ENCODE results near the gene ATXN1. TPM values are rescaled to one million over a fixed set of nuclear protein-coding genes. Genes with fewer than 3 reads are reported as not detected.

Gene ATXN1
- total and polyA plus RNA-seq, 2 of the 8 experiments (the other 6 are each of a cell fraction or from before 2014, with no cell fraction given): 1.6 to 4.0 TPM

GRCh38 chr6:16669227-16669626, 92.0 kb downstream of the ATXN1 start:
- Histone ChIP-seq H3K4ac (replicated peaks; ENCODE audit: insufficient read length, low read depth, low read length) (no peak overlapping the region), H3K9ac (replicated peaks in 1 of 4; ENCODE audit: extremely low read depth in 1 of 4, low read depth in 3 of 4, low read length in 3 of 4) (no peak overlapping the region), H3K23me2 (ENCODE audit: low read depth, low read length) (no peaks in the 10 kb centered on the region), H3K4me3 (ENCODE audit: extremely low read depth in 1 of 4, insufficient read depth in 2 of 4, low read depth in 3 of 4, low read length in 4 of 4) (no peak overlapping the region), H3K18ac (ENCODE audit: extremely low read depth, low read length) (no peak overlapping the region), H2BK15ac (ENCODE audit: low read length) (no peak overlapping the region), H2BK120ac (replicated peaks; ENCODE audit: low read depth, low read length) (no peak overlapping the region), H3K27me3 (replicated peaks in 1 of 4; ENCODE audit: control insufficient read depth in 3 of 4, extremely low read depth in 1 of 4, insufficient read depth in 3 of 4, low read length in 3 of 4) (no peaks in the 10 kb centered on the region), H2AFZ (ENCODE audit: low read length) (no peak overlapping the region), H3K23ac (ENCODE audit: insufficient read length) (no peak overlapping the region), H3K4me2 (ENCODE audit: insufficient read depth in 1 of 2, low read depth in 2 of 2, low read length in 2 of 2) (no peak overlapping the region), H4K5ac (ENCODE audit: insufficient read length, low read depth, low read length) (no peak overlapping the region), H4K8ac (ENCODE audit: extremely low read depth, insufficient read depth, low read length) (no peak overlapping the region), H4K91ac (replicated peaks; ENCODE audit: insufficient read length, low read length) (no peak overlapping the region), H3K9me3 (ENCODE audit: insufficient read depth in 2 of 2, low read depth in 1 of 2, low read length in 1 of 2) (no peaks in the 10 kb centered on the region), H2BK5ac (ENCODE audit: low read depth, low read length) (no peak overlapping the region), H3K56ac (replicated peaks; ENCODE audit: insufficient read length, low read depth, low read length) (no peak overlapping the region), H4K20me1 (replicated peaks in 1 of 2; ENCODE audit: control insufficient read depth in 1 of 2, insufficient read depth in 2 of 2, low read length in 2 of 2) (no peaks in the 10 kb centered on the region), H2AK5ac (ENCODE audit: low read depth, low read length) (no peak overlapping the region), H3K36me3 (ENCODE audit: control insufficient read depth in 2 of 4, insufficient read depth in 4 of 4, low read length in 3 of 4) (no peaks in the 10 kb centered on the region), H3K79me2 (ENCODE audit: control insufficient read depth in 1 of 2, insufficient read depth in 2 of 2, low read length in 2 of 2) (no peaks in the 10 kb centered on the region), H2BK20ac (ENCODE audit: low read length) (no peak overlapping the region), H3K4me1 (replicated peaks in 1 of 4; ENCODE audit: control insufficient read depth in 3 of 4, insufficient read depth in 4 of 4, low read length in 3 of 4) (peaks cover 0 to 4% (median 2%) of the 10 kb centered on the region in 4 experiments; a peak in 2 of 7 replicates), H2BK12ac (ENCODE audit: low read depth, low read length) (no peak overlapping the region), H3K14ac (ENCODE audit: insufficient read length) (no peak overlapping the region), H3K79me1 (ENCODE audit: low read depth, low read length) (no peaks in the 10 kb centered on the region), H3K27ac (ENCODE audit: low read depth, low read length) (no peak overlapping the region)
- ChIA-PET CTCF (ENCODE audit: partially characterized antibody) (no interaction called here), POLR2A (ENCODE audit: partially characterized antibody) (no interaction called here)
- TF ChIP-seq CBX8 (IDR thresholded peaks at IDR 0.05; ENCODE audit: borderline replicate concordance, low read depth, low read length) (no peak), RXRA (IDR thresholded peaks at IDR 0.05; ENCODE audit: insufficient read depth, low read depth, low read length) (no peak), TEAD4 (IDR thresholded peaks at IDR 0.05; ENCODE audit: low read depth, low read length) (no peak), HDAC6 (IDR thresholded peaks at IDR 0.05; ENCODE audit: low read depth, low read length) (no peak), CHD2 (IDR thresholded peaks at IDR 0.05; ENCODE audit: low read length) (no peak), CEBPB (IDR thresholded peaks at IDR 0.05; ENCODE audit: low read depth, low read length) (no peak), TCF12 (IDR thresholded peaks at IDR 0.05; ENCODE audit: low read depth, low read length) (no peak), CREB1 (IDR thresholded peaks at IDR 0.05) (no peak), MAX (IDR thresholded peaks at IDR 0.05) (no peak), HDAC2 (IDR thresholded peaks at IDR 0.05; ENCODE audit: borderline replicate concordance in 1 of 2, low read depth in 2 of 2, low read length in 2 of 2) (no peak), KDM4A (IDR thresholded peaks at IDR 0.05; ENCODE audit: low read depth, low read length, severe bottlenecking) (no peak), FOSL1 (IDR thresholded peaks at IDR 0.05; ENCODE audit: insufficient read depth, low read depth, low read length) (no peak), ZNF274 (IDR thresholded peaks at IDR 0.05; ENCODE audit: borderline replicate concordance, extremely low read depth, low read length) (no peak)
- FAIRE-seq: no peak
- no peak for DNase-seq (ENCODE audit: low read depth in 1 of 2, low spot score in 2 of 2)
- WGBS, 2 experiments (ENCODE audit: extremely low coverage in 1 of 2, insufficient coverage in 1 of 2, insufficient read length in 1 of 2, insufficient replicate concordance in 2 of 2, low coverage in 1 of 2, low lambda C conversion rate in 2 of 2, missing lambda C conversion rate in 1 of 2): 92% methylated on average over 3 of the region's 3 CpGs; no CpG with 5 or more reads in 1 of the 2 experiments
